ENCODE results near the gene TUBGCP6. TPM values are rescaled to one million over a fixed set of nuclear protein-coding genes. Genes with fewer than 3 reads are reported as not detected.

Gene TUBGCP6
- total and polyA plus RNA-seq, 8 donors: 37.8 to 112 (median 50.2) TPM

DNA sequence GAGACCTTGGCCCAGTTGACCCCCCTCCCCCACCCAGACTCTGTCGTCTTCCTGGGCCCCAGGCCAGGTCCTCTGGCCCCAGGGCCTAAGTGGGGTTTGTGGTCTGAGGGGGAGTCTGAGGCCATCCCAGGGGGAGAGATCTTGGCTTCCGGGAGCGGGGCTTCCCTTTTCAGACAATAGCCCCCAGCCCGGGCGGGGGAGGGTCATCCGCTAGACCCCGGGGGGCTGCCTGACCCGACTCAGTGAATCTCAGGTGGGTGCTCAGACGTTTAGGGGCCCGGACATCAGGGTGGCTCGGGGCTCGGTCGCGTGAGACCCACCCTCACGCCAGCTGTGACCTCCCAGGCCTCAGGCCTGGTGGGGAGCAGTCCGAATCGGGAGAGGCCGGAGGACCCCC, 24.7 kb upstream of the TUBGCP6 start:
- intact Hi-C loops (cut with DNase I; ENCODE audit: low total_unique reads): no loop called here

DNA sequence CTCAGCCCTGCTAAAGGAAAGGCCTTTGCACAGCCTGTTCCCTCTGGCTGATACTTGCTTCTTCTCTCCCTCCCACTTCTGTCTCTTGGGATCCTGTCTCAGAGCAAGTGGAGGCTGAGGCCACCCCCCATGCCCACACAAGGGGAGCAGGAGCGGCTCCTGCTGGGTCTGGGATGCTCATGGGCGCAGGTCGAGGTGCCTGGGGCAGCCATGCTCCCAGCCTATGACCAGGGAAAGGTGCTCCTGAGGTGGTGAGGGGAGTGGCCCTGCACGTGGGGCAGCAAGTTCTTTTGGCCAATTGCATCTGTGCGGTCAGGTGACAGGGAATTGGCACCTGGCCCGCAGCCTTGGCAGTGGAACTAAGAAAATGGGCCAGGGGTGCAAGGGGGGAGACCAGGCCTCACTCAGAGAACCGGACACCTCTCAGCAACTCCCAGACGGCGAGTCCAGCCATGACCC, 23.9 kb upstream of the TUBGCP6 start:
- H3K4me3 ChIP-seq: no peak overlapping the region
- peaks cover 54 to 64% (median 61%) of the 10 kb centered on the region in 4 donors for H3K4me1 ChIP-seq
- no peaks in the 10 kb centered on the region for H3K36me3 ChIP-seq
- no peaks in the 10 kb centered on the region for H3K9me3 ChIP-seq
- 16 to 36% (median 29%) methylated on average over 8 to 9 of the region's 9 CpGs for WGBS, 5 donors
- H3K27me3 ChIP-seq: peaks cover 0 to 39% (median 3%) of the 10 kb centered on the region in 3 donors
- peak; percentile 81 to 82 for DNase-seq
- peak overlapping the region in 3 of 5 donors; percentile 13 to 83 (median 70) for H3K27ac ChIP-seq
- intact Hi-C loops (cut with DNase I; ENCODE audit: low total_unique reads): no loop called here
- TF ChIP-seq POLR2A (IDR thresholded peaks at IDR 0.05): no peak
- TF ChIP-seq, protein P1, sequence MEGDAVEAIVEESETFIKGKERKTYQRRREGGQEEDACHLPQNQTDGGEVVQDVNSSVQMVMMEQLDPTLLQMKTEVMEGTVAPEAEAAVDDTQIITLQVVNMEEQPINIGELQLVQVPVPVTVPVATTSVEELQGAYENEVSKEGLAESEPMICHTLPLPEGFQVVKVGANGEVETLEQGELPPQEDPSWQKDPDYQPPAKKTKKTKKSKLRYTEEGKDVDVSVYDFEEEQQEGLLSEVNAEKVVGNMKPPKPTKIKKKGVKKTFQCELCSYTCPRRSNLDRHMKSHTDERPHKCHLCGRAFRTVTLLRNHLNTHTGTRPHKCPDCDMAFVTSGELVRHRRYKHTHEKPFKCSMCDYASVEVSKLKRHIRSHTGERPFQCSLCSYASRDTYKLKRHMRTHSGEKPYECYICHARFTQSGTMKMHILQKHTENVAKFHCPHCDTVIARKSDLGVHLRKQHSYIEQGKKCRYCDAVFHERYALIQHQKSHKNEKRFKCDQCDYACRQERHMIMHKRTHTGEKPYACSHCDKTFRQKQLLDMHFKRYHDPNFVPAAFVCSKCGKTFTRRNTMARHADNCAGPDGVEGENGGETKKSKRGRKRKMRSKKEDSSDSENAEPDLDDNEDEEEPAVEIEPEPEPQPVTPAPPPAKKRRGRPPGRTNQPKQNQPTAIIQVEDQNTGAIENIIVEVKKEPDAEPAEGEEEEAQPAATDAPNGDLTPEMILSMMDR (IDR thresholded peaks at IDR 0.05): no peak
- no peak for TF ChIP-seq POLR2AphosphoS5 (IDR thresholded peaks at IDR 0.05)
- no peak for TF ChIP-seq EP300 (IDR thresholded peaks at IDR 0.05)

More for the DNA sequence above, 24.7 kb upstream of the TUBGCP6 start:
- Histone ChIP-seq H3K27me3 (peaks cover 0 to 36% (median 3%) of the 10 kb centered on the region in 3 donors), H3K4me3 (peak overlapping the region; percentile 52 to 59 (median 56)), H3K9me3 (no peaks in the 10 kb centered on the region), H3K4me1 (peaks cover 54 to 72% (median 64%) of the 10 kb centered on the region in 4 donors), H3K27ac (peak overlapping the region; percentile 43 to 83 (median 69)), H3K36me3 (peaks cover 0 to 5% (median 0%) of the 10 kb centered on the region in 4 donors)
- DNase-seq: no peak
- 8 to 24% (median 17%) methylated on average over 2 to 18 of the region's 18 CpGs for WGBS, 5 donors
- TF ChIP-seq POLR2A (IDR thresholded peaks at IDR 0.05): no peak
- TF ChIP-seq POLR2AphosphoS5 (IDR thresholded peaks at IDR 0.05): no peak
- TF ChIP-seq, protein P1 (IDR thresholded peaks at IDR 0.05): no peak
- TF ChIP-seq EP300 (IDR thresholded peaks at IDR 0.05): no peak

DNA sequence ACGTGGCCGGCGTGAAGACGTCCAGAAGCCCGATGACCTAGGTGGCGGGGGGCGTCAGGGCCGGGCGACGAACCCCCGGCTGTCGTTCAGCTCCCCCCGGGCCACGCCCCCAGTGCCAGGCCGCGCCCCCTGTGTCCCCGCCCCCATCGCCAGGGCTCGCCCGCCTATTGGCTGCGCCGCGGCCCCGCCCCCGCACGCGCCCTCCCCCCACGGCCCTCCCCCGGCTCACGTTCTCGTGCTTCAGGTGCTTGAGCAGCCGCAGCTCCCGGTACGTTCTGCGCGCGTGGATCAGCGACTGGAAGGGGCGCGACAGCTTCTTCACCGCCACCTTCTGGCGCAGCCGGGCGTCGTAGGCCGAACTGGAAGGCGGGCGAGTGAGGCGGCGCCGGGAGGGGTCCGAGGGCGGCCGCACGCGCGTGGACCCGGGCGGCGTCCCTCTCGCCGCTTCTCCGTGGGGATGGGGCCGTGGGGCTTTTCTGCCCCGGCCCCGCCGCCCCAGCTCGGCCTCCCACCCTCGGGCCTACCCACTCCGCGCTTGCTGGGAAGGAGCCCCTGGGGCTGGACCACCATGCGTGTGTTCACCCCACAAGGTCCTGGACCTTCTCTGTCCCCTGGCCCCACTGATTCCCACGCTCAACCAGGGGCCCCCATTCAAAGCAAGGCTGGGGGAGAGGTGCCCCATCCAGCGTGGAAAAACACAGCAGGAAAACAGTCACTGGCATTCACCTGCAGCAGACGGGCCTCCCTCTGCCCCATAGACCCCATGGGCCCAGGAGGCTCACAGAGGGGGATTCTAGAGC, 23.0 kb upstream of the TUBGCP6 start:
- peak; percentile 72 to 88 for DNase-seq
- no peak for TF ChIP-seq POLR2A (IDR thresholded peaks at IDR 0.05)
- TF ChIP-seq, protein P1 (IDR thresholded peaks at IDR 0.05): peak in 3 of 7 experiments; percentile 11 to 14 (median 13)
- Histone ChIP-seq H3K36me3 (no peaks in the 10 kb centered on the region), H3K9me3 (no peaks in the 10 kb centered on the region), H3K4me1 (peaks cover 54 to 65% (median 65%) of the 10 kb centered on the region in 4 donors), H3K27ac (peak overlapping the region in 3 of 5 donors; percentile 4 to 83 (median 20)), H3K4me3 (peak overlapping the region; percentile 26 to 39 (median 36)), H3K27me3 (peaks cover 0 to 46% (median 5%) of the 10 kb centered on the region in 3 donors)
- intact Hi-C loops (cut with DNase I; ENCODE audit: low total_unique reads): no loop called here
- WGBS, 5 donors: 8 to 37% (median 13%) methylated on average over 21 to 75 of the region's 75 CpGs

DNA sequence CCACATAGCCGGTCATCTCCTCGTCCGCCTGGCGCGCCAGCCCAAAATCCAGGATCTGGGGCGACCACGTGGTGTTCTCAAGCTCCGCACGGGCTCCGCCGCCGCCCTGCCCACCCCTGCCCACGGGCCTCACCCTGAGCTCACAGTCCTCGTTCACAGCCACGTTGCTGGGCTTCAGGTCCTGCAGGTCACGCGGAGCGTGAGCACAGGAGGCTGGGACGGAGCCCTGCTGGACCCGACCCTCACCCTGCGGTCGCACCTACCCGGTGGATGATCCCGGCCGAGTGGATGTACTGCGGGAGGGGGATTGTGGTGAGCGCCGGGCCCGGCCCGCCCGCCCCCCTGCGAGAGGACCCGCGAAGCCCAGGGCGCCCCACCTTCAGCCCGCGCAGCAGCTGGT, 22.2 kb upstream of the TUBGCP6 start:
- Histone ChIP-seq H3K4me3 (peak overlapping the region; percentile 26 to 39 (median 36)), H3K9me3 (no peaks in the 10 kb centered on the region), H3K27me3 (peaks cover 0 to 46% (median 13%) of the 10 kb centered on the region in 3 donors), H3K27ac (peak overlapping the region in 1 of 5 donors; percentile 83), H3K4me1 (peaks cover 48 to 66% (median 65%) of the 10 kb centered on the region in 4 donors), H3K36me3 (no peaks in the 10 kb centered on the region)
- WGBS, 5 donors: 57 to 78% (median 61%) methylated on average over 19 to 37 of the region's 37 CpGs
- TF ChIP-seq POLR2A (IDR thresholded peaks at IDR 0.05): no peak
- no peak for DNase-seq
- intact Hi-C loops (cut with DNase I; ENCODE audit: low total_unique reads): no loop called here

All from stomach (tissue), 9 donors.